NOMO-1 treated with dmso at 0.1 percent for 144 hours (cell line): Measurements from ENCODE around the gene MLYCD.

Experiments
- DNase-seq: peaks from one replicate; lab custom pipeline; 2025; ENCODE audit not compliant: unreplicated experiment; lab: John Stamatoyannopoulos, UW

The MLYCD gene

GRCh38 chr16:83898463-83899271, at the start of gene MLYCD:
Gene MLYCD, plus strand, starts transcription at chr16:83899115. Its CDS starts 30 bp downstream, at chr16:83899145.
- DNase-seq: peak; percentile 58

- DNase-seq: no peak
Observed at GRCh38 chr16:83849421-83849820, 49.5 kb upstream of the MLYCD start.

GRCh38 chr16:83850947-83851346, 48.0 kb upstream of the MLYCD start:
- DNase-seq: no peak

- no peak for DNase-seq
Observed at GRCh38 chr16:83851473-83851872, 47.4 kb upstream of the MLYCD start.

GRCh38 chr16:83852774-83853173, 46.1 kb upstream of the MLYCD start:
- no peak for DNase-seq

GRCh38 chr16:83853834-83854233, 45.1 kb upstream of the MLYCD start:
- no peak for DNase-seq

- DNase-seq: no peak
Observed at GRCh38 chr16:83854420-83854819, 44.5 kb upstream of the MLYCD start.

- no peak for DNase-seq
Observed at GRCh38 chr16:83856792-83857191, 42.1 kb upstream of the MLYCD start.

- no peak for DNase-seq
Observed at GRCh38 chr16:83859265-83859664, 39.6 kb upstream of the MLYCD start.

GRCh38 chr16:83862661-83863060, 36.3 kb upstream of the MLYCD start:
- DNase-seq: no peak

- DNase-seq: no peak
Observed at GRCh38 chr16:83863682-83864081, 35.2 kb upstream of the MLYCD start.

GRCh38 chr16:83870830-83871229, 28.1 kb upstream of the MLYCD start:
- DNase-seq: no peak

- no peak for DNase-seq
Observed at GRCh38 chr16:83878838-83879237, 20.1 kb upstream of the MLYCD start.

- no peak for DNase-seq
Observed at GRCh38 chr16:83882163-83882885, 16.6 kb upstream of the MLYCD start.

GRCh38 chr16:83886199-83886971, 12.5 kb upstream of the MLYCD start:
- DNase-seq: no peak

GRCh38 chr16:83887080-83887479, 11.8 kb upstream of the MLYCD start:
- DNase-seq: no peak

GRCh38 chr16:83887564-83887963, 11.4 kb upstream of the MLYCD start:
- no peak for DNase-seq

GRCh38 chr16:83888672-83889044, 10.3 kb upstream of the MLYCD start:
- DNase-seq: no peak

GRCh38 chr16:83890359-83890758, 8.6 kb upstream of the MLYCD start:
- DNase-seq: no peak

GRCh38 chr16:83891742-83892141, 7.2 kb upstream of the MLYCD start:
- DNase-seq: no peak

- no peak for DNase-seq
Observed at GRCh38 chr16:83895243-83895642, 3.7 kb upstream of the MLYCD start.

- DNase-seq: no peak
Observed at GRCh38 chr16:83895942-83896341, 3.0 kb upstream of the MLYCD start.
